HepG2 (cell line): ENCODE data around the gene PPAN. TPM values are rescaled to one million over a fixed set of nuclear protein-coding genes. Genes with fewer than 3 reads are reported as not detected.

Source experiments
- ATF6 ChIP-seq: sonication (generic); formaldehyde crosslinking; conservative IDR thresholded peaks from 2 replicates; pipeline ENCODE4 v1.4.0; 2020; ENCODE audit warnings: missing genetic modification reagents
- CREBL2 ChIP-seq: sonication (generic); formaldehyde crosslinking; IDR thresholded peaks from 2 replicates; pipeline ENCODE4 v1.8.1; 2023; ENCODE audit warnings: missing genetic modification reagents, mild to moderate bottlenecking, borderline replicate concordance
- HINFP ChIP-seq: sonication (generic); formaldehyde crosslinking; IDR thresholded peaks from 2 replicates; pipeline ENCODE4 v1.4.0; 2020; ENCODE audit warnings: low read depth, mild to moderate bottlenecking, missing genetic modification reagents
- IKZF1 ChIP-seq: fragments of 450-650 bp; IDR thresholded peaks from 2 replicates; pipeline ENCODE4 v1.7.1; 2016
- IRF2 ChIP-seq: IDR thresholded peaks from 2 replicates; pipeline ENCODE4 v1.6.1; 2018; ENCODE audit warnings: missing genetic modification reagents, missing compliant biosample characterization
- MAF1 ChIP-seq: sonication (generic); formaldehyde crosslinking; IDR thresholded peaks from 2 replicates; pipeline ENCODE4 v1.5.0; 2020; ENCODE audit warnings: missing genetic modification reagents, borderline replicate concordance
- MZF1 ChIP-seq: sonication (generic); formaldehyde crosslinking; IDR thresholded peaks from 2 replicates; pipeline ENCODE4 v1.8.1; 2023; ENCODE audit warnings: mild to moderate bottlenecking, missing genetic modification reagents, borderline replicate concordance
- NFKB2 ChIP-seq: sonication (generic); formaldehyde crosslinking; IDR thresholded peaks from 2 replicates; pipeline ENCODE4 v1.4.0; 2020; ENCODE audit warnings: missing genetic modification reagents, borderline replicate concordance
- PRDM10 ChIP-seq: sonication (generic); formaldehyde crosslinking; IDR thresholded peaks from 2 replicates; pipeline ENCODE4 v1.4.0; 2020; ENCODE audit warnings: low read depth, missing genetic modification reagents
- RAD21 ChIP-seq: fragments of 450-650 bp; formaldehyde crosslinking; IDR thresholded peaks from 2 replicates; pipeline ENCODE4 v1.5.0; 2020; ENCODE audit warnings: mild to moderate bottlenecking
- SNAI1 ChIP-seq: sonication (generic); formaldehyde crosslinking; IDR thresholded peaks from 2 replicates; pipeline ENCODE4 v1.5.0; 2020; ENCODE audit warnings: mild to moderate bottlenecking, missing genetic modification reagents, borderline replicate concordance
- TEAD2 ChIP-seq: sonication (generic); formaldehyde crosslinking; IDR thresholded peaks from 2 replicates; pipeline ENCODE4 v1.9.0; 2021; ENCODE audit warnings: missing genetic modification reagents
- TGIF2 ChIP-seq: IDR thresholded peaks from 2 replicates; pipeline ENCODE4 v1.6.1; 2016; ENCODE audit warnings: control low read depth, missing compliant biosample characterization
- YEATS4 ChIP-seq: sonication (generic); formaldehyde crosslinking; IDR thresholded peaks from 2 replicates; pipeline ENCODE4 v1.4.0; 2020; ENCODE audit warnings: missing genetic modification reagents, borderline replicate concordance
- ZFP82 ChIP-seq: sonication (generic); formaldehyde crosslinking; IDR thresholded peaks from 2 replicates; pipeline ENCODE4 v1.5.1; 2020; ENCODE audit warnings: mild to moderate bottlenecking, missing genetic modification reagents, borderline replicate concordance
- ZNF24 ChIP-seq: fragments of 450-650 bp; IDR thresholded peaks from 2 replicates; pipeline ENCODE4 v1.6.1; 2017; ENCODE audit warnings: antibody characterized with exemption, mild to moderate bottlenecking
- ZNF337 ChIP-seq: sonication (generic); formaldehyde crosslinking; IDR thresholded peaks from 2 replicates; pipeline ENCODE4 v1.5.1; 2020; ENCODE audit warnings: missing genetic modification reagents, low read depth, mild to moderate bottlenecking, borderline replicate concordance
- ZNF800 ChIP-seq: sonication (generic); formaldehyde crosslinking; IDR thresholded peaks from 2 replicates; pipeline ENCODE4 v1.4.0; 2020; ENCODE audit warnings: missing genetic modification reagents
- polyA plus RNA-seq, 8 experiments: library from polyadenylated mRNA; depleted of rRNA in 3 of 8; stranded (reverse) in 7 of 8; unstranded in 1 of 8; fragments of >200 nt; fragmentation: Illumina TruSeq in 4 of 8; extraction: Trizol in 4 of 8; gene quantifications; 2 replicates each; pipeline versions ENCODE4 v1.2.1 to v1.2.3, GENCODE V29; 2011 to 2016; ENCODE audit warnings: low read depth in 4 of 8, missing spikeins in 1 of 8, mixed read lengths in 1 of 8; ENCODE audit not compliant: insufficient read depth in 1 of 8
- total RNA-seq, 5 experiments: library from RNA; depleted of rRNA; stranded (reverse); fragments of >200 nt; fragmentation: Illumina TruSeq; extraction: Trizol; gene quantifications; 2 replicates each; pipeline ENCODE4 v1.2.3, GENCODE V29; 2016; ENCODE audit warnings: low read depth in 1 of 5

Gene PPAN
- total and polyA plus RNA-seq, 2 of the 13 experiments (the other 11 are each of a cell fraction or from before 2014, with no cell fraction given), result 36.2 to 41.9 TPM

GRCh38 chr19:10085641-10086590 lies 20.2 kb upstream of the PPAN start, which contains the start of gene SHFL (continued):
- TF ChIP-seq PRDM10 (0 out of 2 replicates have a peak, but pooled peaks have one; percentile 43), MAF1 (CRISPR knock-in tag) (no peak; the same call in 1 of the 2 replicates), RAD21 (CRISPR knock-in tag) (peak; percentile 16; the same call in 1 of the 2 replicates), ATF6 (CRISPR knock-in tag) (0 out of 2 replicates have a peak, but pooled peaks have one; percentile 37), ZNF800 (no peak), IRF2 (CRISPR knock-in tag) (peak; percentile 100), SNAI1 (CRISPR knock-in tag) (peak; percentile 56; the same call in 1 of the 2 replicates), TGIF2 (CRISPR knock-in tag) (0 out of 2 replicates have a peak, but pooled peaks have one; percentile 14), CREBL2 (CRISPR knock-in tag) (peak; percentile 24; the same call in 1 of the 2 replicates), MZF1 (CRISPR knock-in tag) (peak; percentile 43; the same call in 1 of the 2 replicates), IKZF1 (no peak), ZNF24 (no peak), HINFP (CRISPR knock-in tag) (0 out of 2 replicates have a peak, but pooled peaks have one; percentile 66), ZFP82 (CRISPR knock-in tag) (peak; percentile 57; the same call in 1 of the 2 replicates), ZNF337 (CRISPR knock-in tag) (0 out of 2 replicates have a peak, but pooled peaks have one; percentile 55), NFKB2 (CRISPR knock-in tag) (peak; percentile 40; the same call in 1 of the 2 replicates), TEAD2 (CRISPR knock-in tag) (no peak), YEATS4 (CRISPR knock-in tag) (peak; percentile 69)
